Measurements from ENCODE around the gene SSR3.

SSR3 gene

GRCh38 chr3:156575641-156576040 is 20.7 kb upstream of the SSR3 start:
- TF ChIP-seq SIN3A (IDR thresholded peaks at IDR 0.05; ENCODE audit: borderline replicate concordance, insufficient read depth, low read length): no peak
- no peak for TF ChIP-seq FOXP2 (optimal IDR thresholded peaks at IDR 0.05; ENCODE audit: borderline replicate concordance, extremely low read depth, extremely low read length, insufficient read depth)
- no peak for TF ChIP-seq TAF1 (IDR thresholded peaks at IDR 0.05; ENCODE audit: borderline replicate concordance, insufficient read depth, low read length)
- TF ChIP-seq POLR2AphosphoS5 (IDR thresholded peaks at IDR 0.05; ENCODE audit: low read depth, low read length): no peak
- TF ChIP-seq REST (IDR thresholded peaks at IDR 0.05; ENCODE audit: insufficient read depth in 1 of 2, low read depth in 2 of 2, low read length in 2 of 2): no peak

GRCh38 chr3:156563900-156564682 is 9.2 kb upstream of the SSR3 start:
- TF ChIP-seq REST (IDR thresholded peaks at IDR 0.05; ENCODE audit: insufficient read depth in 1 of 2, low read depth in 2 of 2, low read length in 2 of 2): no peak

- TF ChIP-seq FOXP2 (optimal IDR thresholded peaks at IDR 0.05; ENCODE audit: borderline replicate concordance, extremely low read depth, extremely low read length, insufficient read depth) (no peak), TAF1 (IDR thresholded peaks at IDR 0.05; ENCODE audit: borderline replicate concordance, insufficient read depth, low read length) (no peak), SIN3A (IDR thresholded peaks at IDR 0.05; ENCODE audit: borderline replicate concordance, insufficient read depth, low read length) (no peak), POLR2AphosphoS5 (IDR thresholded peaks at IDR 0.05; ENCODE audit: low read depth, low read length) (no peak), REST (IDR thresholded peaks at IDR 0.05; ENCODE audit: insufficient read depth in 1 of 2, low read depth in 2 of 2, low read length in 2 of 2) (no peak)
Observed at GRCh38 chr3:156561533-156561932, 6.6 kb upstream of the SSR3 start.

GRCh38 chr3:156559321-156559720 is 4.4 kb upstream of the SSR3 start:
- TF ChIP-seq POLR2AphosphoS5 (IDR thresholded peaks at IDR 0.05; ENCODE audit: low read depth, low read length) (no peak), SIN3A (IDR thresholded peaks at IDR 0.05; ENCODE audit: borderline replicate concordance, insufficient read depth, low read length) (no peak), TAF1 (IDR thresholded peaks at IDR 0.05; ENCODE audit: borderline replicate concordance, insufficient read depth, low read length) (no peak), FOXP2 (optimal IDR thresholded peaks at IDR 0.05; ENCODE audit: borderline replicate concordance, extremely low read depth, extremely low read length, insufficient read depth) (no peak), REST (IDR thresholded peaks at IDR 0.05; ENCODE audit: insufficient read depth in 1 of 2, low read depth in 2 of 2, low read length in 2 of 2) (no peak)

GRCh38 chr3:156558389-156558788 is 3.5 kb upstream of the SSR3 start:
- no peak for TF ChIP-seq REST (IDR thresholded peaks at IDR 0.05; ENCODE audit: insufficient read depth in 1 of 2, low read depth in 2 of 2, low read length in 2 of 2)
- no peak for TF ChIP-seq SIN3A (IDR thresholded peaks at IDR 0.05; ENCODE audit: borderline replicate concordance, insufficient read depth, low read length)
- no peak for TF ChIP-seq FOXP2 (optimal IDR thresholded peaks at IDR 0.05; ENCODE audit: borderline replicate concordance, extremely low read depth, extremely low read length, insufficient read depth)
- no peak for TF ChIP-seq POLR2AphosphoS5 (IDR thresholded peaks at IDR 0.05; ENCODE audit: low read depth, low read length)
- no peak for TF ChIP-seq TAF1 (IDR thresholded peaks at IDR 0.05; ENCODE audit: borderline replicate concordance, insufficient read depth, low read length)
